ENCODE results near the gene SMAD6.

SMAD6 gene

DNA sequence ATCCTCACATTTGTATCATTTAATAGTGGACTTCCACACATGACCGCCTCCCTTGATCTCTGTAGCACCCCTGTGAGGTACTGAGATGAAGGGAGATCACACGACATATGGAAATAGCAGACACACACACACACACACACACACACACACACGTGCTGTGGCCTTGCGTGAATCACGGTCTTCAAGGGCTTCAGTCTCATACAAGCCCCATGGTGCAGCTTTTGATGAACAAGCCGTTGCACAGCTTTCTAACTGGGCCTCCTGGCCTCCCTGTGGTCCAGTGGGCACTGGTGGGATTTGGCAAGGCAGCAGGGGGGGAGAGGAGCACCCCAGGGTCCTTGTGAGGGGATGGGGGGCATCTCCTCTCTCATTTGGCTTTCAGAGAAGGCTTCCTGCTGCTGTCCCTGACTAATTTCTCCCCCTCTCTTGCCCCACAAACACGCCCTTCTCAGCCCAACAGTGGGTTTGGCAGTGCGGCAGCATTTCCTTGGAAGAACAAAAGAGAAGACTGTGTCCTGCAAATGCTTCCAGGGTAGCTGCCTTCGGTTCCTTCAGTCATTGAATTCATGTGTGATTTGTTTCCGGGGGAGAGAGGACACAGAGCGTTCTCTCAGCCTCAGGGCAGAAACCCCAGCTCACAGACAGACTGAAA lies 98.7 kb downstream of the SMAD6 start:
- no peak for DNase-seq

DNA sequence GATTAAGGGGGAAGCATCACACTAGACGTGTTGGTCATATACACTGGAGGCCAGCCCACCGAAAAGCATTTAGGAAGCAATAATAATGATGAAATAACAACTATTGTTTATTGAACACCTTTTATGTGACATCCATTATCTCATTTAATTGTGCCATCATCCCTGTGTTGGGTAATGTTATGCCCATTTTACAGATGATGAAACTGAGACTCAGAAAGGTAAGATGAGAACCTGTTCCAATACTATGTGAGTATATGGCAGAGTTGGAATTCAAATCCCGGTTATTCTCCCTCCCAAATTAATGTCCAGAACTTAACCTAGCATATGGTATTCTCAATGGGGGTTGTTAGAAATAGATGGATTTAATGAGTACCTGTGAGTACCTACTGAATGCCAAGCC lies 99.2 kb downstream of the SMAD6 start:
- DNase-seq, result no peak

GRCh38 chr15:66802025-66803001 lies 100.3 kb downstream of the SMAD6 start:
- no peak for DNase-seq

- DNase-seq, result peak in 1 of 2 experiments; percentile 76
Observed at GRCh38 chr15:66803182-66803729, 101.2 kb downstream of the SMAD6 start.

DNA sequence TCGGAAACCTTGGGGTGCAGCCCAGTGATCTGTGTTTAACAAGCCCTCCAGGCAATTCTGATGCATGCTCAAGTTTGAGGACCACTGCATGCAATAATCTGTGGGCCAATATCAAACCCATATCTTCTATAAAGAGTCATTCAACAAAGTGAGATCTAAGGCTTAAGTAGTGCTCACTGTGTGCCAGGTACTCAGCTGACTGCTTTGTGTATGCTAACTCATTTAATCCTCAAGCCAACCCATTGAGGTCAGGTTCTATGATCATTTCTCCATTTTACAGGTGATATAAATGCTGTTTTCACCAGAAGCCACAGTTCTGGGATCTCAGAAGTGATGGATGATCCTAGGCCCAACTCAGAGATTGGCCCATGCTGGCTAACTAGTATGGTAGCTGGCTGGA lies 101.7 kb downstream of the SMAD6 start:
- DNase-seq, result no peak

DNA sequence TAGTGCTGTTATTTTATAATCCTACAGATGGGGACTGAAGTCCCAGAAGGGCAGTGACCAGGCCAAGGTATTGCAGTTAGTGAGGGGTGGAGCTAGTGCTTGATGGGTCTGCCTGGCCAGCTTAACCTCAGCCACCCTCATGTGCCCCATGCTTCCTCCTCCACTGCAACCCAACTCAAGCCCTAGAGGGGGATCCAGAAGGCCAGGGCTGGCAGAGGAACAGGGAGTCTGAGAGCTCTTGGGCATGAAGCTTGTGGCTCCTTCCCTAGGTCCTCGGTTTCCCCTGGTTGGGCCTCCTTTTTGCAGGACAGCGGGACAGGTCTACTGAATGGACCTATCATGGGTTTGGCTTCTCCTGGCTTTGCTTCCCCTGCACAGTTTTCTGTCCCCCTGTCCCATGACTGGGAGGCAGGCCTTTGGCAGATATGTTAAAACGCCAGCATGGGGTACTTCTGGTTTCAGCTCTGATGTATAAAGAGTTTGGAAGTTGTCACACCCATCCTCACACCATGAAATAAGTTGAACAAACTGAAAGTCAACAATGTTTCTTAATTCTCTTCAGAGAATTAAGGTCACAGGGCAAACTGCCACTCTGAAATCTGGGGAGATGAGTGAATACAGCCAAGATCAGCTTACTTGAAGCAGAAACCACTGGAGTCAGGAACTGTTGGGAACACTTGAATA lies 103.3 kb downstream of the SMAD6 start:
- DNase-seq, result no peak

DNA sequence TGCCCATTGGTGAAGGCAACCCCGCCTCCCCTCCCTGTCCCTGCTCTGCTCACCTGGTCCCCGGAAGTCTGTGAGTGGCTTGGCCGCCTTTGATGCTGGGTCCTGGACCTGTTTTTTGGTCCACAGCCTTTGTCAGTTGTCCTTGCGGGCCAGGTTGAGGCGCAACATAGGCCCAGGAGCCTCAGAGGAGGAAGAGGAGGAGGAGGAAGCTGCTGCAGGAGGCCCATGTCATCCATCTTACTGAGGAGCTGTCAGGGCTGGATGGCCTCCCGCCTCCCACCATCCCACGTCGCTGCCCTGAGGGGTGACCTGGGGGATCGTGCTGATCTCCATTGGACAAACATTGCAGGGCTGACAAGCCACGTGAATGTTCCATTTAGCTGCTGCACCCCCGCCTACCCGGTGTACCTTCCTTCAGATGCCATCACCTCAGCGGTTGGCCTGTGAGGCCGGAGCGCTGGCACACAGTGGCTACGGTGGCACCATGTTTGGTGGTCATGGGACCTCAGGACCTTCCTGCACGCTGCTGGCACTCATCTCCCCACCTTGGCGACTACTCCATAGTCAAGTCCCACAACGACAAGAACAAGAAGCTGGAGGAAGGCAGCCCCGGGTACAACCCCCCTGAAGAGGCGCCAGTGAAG lies 106.3 kb downstream of the SMAD6 start:
- DNase-seq, result no peak

GRCh38 chr15:66809664-66810063 lies 107.6 kb downstream of the SMAD6 start:
- DNase-seq, result no peak

DNA sequence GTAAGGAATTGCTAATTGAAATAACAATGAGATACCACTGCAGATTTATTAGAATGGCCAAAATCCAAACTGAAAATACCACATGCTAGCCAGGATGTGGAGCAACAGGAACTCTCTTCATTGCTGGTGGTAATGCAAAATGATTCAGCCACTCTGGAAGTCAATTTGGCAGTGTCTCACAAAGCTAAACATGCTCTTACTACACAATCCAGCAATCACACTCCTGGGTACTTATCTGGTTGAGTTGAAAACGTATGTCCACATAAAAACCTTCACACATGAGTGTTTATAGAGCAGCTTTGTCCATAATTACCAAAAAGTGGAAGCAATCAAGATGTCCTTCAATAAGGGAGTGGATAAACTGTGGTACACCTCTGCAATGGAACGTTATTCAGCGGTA lies 113.3 kb downstream of the SMAD6 start:
- no peak for DNase-seq

DNA sequence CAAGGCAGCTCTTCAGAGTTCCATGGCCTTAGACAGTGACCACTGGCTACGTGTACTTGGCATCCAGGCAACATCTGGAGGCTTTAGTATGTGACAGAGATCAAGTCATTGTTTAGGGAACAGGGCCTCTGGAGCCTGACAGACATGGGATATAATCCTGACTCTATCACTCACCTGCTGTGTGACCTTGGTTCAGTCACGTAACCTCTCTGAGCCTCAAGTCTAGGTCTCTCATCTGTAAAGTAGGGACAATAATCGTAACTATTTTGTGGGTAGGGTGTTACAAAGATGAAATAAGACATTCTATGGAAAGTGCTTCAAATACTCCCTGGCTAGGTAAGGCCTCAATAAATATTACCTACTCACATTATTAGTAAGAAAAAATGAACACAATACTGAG lies 114.2 kb downstream of the SMAD6 start:
- DNase-seq, result no peak

- DNase-seq, result no peak
Observed at GRCh38 chr15:66819084-66819483, 117.0 kb downstream of the SMAD6 start.

GRCh38 chr15:66820481-66821176 lies 118.6 kb downstream of the SMAD6 start:
- DNase-seq, result peak in 1 of 2 experiments; percentile 23

DNA sequence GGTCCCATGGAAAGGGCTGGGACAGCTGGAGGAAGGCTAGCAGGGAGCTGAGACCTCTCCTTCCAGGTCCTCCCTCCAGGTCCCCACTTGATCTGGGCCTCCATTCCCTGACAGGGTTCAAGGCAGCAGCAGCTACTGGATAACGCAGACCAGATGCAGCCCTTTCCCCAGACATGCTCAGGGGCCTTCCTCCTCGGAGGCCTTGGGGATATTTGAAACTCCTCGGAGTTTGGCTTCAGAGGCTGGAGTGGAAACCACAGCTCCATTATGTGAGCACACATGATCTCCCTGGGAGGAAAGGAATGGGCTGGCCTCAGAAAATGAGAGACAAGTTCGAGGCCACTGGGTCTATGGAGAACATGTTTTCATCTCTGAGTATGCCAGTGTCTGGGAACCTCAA lies 119.3 kb downstream of the SMAD6 start:
- no peak for DNase-seq

GRCh38 chr15:66822114-66822513 lies 120.1 kb downstream of the SMAD6 start:
- no peak for DNase-seq

DNA sequence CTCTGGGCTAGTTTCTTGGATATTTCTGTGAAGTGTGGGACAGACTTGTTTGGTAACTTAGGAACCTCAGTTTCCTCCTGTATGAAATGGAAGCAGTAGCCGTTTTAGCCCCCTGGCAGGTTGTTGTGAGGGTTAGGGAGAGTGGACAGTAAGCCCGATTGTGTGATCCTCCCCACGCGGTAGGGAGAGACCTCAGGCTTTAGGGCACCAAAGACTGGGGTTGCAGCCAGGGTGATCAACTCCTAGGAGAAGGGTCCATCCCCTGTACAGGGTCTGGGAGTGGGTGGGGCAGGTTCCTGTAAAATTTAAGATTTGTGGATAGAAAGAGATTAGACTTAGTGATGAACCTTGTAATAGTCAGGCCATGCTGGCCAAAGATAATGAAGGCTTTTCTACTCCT lies 120.5 kb downstream of the SMAD6 start:
- no peak for DNase-seq

GRCh38 chr15:66823601-66824000 lies 121.6 kb downstream of the SMAD6 start:
- no peak for DNase-seq

DNA sequence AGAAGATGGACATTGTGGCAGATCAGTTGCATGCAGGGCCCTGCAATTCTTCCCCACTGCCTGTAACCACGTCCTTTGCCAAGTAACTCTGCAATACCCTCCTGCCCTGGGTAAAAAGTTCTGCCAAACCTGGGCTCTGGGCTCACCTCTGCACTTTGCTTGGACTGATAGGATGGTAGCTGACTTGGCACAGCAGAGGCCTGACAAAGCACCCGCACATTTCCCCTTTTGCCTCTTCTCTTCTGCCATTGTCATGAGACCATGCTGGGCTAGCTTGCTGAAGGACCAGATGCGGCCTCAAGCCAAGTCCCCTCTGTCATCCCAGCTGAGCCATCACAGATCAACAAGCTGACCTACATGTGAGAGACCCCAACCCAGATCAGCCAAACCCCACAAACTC lies 122.4 kb downstream of the SMAD6 start:
- no peak for DNase-seq

DNA sequence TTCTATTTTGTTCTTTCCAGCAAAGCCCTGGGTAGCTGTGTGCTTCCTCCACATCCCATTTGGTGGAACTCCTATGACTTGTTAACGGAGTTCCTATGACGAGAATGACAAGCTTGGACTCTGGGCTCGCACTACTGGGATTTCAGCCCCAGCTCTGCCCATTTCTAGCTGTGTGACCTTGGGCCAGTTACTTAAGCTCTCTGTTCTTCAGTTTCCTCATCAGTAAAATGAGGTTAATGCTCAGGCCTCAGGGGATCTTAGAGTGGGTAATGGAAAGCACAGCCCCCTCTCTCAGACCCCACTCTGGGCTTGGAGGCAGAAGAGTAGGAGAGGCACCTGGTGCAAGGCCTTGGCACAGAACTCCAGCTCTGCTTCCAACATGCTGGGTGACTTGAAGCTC lies 123.1 kb downstream of the SMAD6 start:
- no peak for DNase-seq

- DNase-seq, result no peak
Observed at GRCh38 chr15:66825731-66826130, 123.7 kb downstream of the SMAD6 start.

DNA sequence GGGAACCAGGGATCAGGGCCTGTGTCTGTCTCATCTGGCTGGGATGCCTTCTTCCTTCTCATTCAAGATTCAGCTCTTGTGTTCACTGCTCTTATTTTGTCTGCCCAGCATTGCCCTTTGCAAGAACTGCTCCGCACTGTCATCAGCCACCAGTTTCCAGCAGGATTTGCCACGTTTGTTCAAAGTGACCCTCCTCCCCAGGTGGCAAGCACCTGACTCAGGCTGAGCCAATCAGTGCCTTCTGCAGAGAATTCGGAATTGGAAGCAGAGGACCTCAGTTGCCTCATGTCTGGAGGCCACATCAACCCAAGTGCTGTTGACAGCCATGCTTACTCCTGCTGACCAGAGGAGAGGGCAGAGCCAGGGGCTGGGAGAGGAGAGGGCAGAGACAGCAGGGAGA lies 124.5 kb downstream of the SMAD6 start:
- DNase-seq, result no peak

DNA sequence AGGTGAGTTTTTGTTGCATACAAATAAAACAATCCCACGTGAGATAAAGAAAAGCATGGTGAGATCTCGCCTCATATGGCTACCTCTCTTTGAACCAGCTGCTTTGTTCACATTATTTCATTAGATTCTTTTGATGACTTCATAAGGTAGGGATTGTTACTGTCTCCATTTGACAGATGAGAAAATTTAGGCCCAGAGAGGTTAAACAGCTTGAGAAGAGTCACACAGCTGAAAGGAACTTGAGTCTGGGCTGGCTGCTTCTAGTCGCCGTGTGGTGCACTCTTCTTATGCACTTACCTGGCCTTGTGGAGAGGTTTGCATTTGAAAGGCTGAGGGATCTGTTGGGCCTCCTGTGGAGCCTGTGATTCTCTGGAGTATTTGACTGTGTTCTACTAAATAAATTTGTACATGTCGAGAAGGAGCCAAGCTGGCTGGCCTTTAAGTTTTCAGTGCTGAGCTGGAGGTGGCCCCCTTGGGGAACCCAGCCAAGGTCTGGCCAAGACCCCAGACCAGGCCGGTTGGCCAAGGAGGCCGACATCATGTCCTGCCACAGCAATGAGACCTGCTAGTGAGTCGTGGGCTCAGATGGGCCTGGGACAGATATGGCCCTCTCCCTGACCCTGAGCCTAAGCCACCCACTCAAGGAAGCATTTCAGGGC lies 125.1 kb downstream of the SMAD6 start:
- DNase-seq, result no peak

DNA sequence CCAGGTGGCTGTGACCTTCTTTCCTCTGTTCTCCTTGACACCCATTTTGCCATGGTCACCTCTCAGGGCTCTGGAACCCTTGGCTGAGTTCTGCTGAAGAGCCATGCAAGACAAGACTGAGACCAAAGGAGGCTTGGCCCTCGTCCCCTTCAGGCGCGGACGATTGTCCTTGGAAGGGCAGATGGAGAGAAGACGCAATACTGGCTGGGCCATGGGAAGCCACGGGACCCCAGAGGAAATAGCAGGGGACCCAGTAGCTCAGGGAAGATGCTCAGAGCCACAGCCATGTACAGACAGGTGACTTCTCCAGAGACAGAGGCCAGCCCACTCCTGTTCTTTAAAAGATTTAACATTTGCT lies 125.6 kb downstream of the SMAD6 start:
- no peak for DNase-seq

All from NCI-H446 (cell line).